Measurements from ENCODE around the gene OBSL1. TPM values are rescaled to one million over a fixed set of nuclear protein-coding genes. Genes with fewer than 3 reads are reported as not detected.

OBSL1 gene
- total RNA-seq, 2 donors from 2014 or later: 150 to 157 TPM

DNA sequence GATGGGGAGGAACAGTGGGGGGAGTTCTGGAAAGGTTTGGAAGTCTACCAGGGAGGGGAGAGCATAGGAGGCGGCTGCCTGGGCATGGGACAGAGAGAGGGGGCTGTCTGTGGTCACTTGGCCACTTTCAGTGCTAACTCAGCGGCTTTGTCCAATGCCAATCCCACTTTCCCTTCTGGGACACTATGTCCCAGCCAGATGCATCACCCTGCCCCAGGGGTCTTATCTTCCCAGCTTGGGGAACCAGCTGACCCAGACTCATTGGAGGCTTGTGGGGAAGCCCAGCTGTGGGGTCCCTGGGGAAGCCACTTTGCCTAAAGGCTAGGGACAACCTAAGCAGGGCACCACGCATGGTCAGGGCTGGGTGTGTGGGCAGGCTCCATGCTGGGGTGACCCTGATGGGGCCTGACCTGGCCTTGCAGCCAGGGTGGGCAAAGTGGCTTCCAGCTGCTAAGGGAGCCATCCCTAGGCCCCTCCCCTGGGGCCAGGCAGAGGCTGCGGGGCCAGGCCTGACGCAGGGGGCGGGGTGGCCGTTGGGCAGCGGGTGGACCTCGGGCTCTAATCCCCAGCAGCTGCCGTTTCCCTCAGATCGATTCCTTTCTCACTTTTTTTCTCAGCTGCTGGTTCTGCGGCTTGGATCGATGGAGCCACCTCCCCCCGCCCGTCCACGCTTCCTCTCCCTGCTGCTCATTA is 58.7 kb downstream of the OBSL1 start:
- TF ChIP-seq, protein P1, sequence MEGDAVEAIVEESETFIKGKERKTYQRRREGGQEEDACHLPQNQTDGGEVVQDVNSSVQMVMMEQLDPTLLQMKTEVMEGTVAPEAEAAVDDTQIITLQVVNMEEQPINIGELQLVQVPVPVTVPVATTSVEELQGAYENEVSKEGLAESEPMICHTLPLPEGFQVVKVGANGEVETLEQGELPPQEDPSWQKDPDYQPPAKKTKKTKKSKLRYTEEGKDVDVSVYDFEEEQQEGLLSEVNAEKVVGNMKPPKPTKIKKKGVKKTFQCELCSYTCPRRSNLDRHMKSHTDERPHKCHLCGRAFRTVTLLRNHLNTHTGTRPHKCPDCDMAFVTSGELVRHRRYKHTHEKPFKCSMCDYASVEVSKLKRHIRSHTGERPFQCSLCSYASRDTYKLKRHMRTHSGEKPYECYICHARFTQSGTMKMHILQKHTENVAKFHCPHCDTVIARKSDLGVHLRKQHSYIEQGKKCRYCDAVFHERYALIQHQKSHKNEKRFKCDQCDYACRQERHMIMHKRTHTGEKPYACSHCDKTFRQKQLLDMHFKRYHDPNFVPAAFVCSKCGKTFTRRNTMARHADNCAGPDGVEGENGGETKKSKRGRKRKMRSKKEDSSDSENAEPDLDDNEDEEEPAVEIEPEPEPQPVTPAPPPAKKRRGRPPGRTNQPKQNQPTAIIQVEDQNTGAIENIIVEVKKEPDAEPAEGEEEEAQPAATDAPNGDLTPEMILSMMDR (IDR thresholded peaks at IDR 0.05): no peak
- Histone ChIP-seq H3K9me3 (no peaks in the 10 kb centered on the region), H3K27me3 (no peaks in the 10 kb centered on the region), H3K4me1 (peaks cover 0 to 72% of the 10 kb centered on the region in 2 donors), H3K27ac (no peak overlapping the region), H3K4me3 (no peak overlapping the region), H3K36me3 (no peaks in the 10 kb centered on the region)
- DNase-seq (ENCODE audit: low spot score): no peak

DNA sequence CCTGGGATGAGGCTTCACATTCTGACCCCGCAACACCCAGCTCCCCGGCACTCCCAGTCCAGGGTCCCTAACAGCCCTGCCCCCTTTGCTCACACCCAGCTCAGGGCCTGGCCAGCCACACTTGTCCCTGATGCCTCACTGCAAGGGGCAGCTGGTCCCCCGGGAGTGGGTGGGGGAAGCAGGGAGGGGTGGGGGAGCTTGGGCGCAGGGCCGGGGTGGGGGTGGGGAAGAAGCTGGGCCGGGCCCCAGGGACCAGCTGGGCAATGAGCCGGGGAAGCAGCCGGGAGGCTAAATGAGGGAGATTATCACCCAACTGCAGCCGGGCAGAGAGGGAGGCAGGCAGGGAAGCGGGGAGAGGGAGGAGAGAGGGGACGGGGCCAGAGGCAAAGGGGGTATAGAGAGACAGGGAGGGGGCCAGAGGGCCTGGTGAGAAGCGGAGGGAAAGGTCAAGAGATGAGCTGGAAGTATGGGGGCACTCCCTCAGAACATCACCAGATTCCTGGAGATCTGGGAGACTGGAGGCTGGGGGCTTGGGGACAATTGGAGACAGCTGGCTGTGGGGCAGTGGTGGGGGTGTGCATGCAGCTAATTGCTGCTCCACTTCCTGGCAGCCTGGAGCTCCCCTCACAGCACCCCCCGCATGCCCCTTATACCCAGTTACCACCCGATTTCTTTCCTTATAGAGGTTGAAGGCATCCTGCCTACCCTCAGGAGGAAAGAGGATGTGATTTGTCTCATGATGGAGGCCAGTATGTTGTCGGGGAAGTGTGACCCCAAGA is 59.6 kb downstream of the OBSL1 start:
- Histone ChIP-seq H3K36me3 (peaks cover under 1% of the 10 kb centered on the region), H3K27ac (no peak overlapping the region), H3K9me3 (no peaks in the 10 kb centered on the region), H3K4me3 (no peak overlapping the region), H3K4me1 (peaks cover 0 to 79% of the 10 kb centered on the region in 2 donors), H3K27me3 (no peaks in the 10 kb centered on the region)
- no peak for DNase-seq (ENCODE audit: low spot score)
- TF ChIP-seq, protein P1 (IDR thresholded peaks at IDR 0.05): no peak

DNA sequence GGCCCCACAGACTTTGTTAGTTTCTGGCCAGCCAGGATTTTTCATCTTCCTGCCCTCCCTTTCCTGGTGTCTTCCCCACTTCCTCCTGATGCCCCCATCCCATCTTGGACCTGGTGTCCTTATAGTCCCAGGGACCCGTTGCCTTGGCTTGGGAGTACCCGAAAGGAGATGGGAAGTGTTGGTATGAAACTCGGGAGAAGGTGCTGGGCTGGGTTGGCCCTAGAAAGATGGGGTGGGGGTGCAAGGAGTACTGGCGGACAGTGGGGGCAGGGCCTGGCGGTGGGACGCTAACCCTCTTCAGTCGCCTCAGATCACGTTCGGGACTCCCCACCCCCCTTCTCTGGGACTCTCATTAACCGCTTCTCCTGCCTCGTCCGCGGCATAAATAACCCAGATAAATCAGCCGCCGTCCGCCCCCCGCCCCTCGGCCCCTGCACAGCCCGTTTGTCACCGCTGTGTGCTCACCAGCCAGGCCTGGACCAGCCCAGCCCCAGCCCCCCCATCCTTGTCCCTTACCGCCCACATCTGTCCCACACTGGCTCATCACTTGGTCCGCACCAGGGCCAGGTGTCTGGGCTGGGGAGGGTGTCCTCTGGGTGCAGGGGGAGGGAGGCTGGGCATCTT is 60.7 kb downstream of the OBSL1 start:
- Histone ChIP-seq H3K4me3 (peak overlapping the region in 1 of 2 donors; percentile 38), H3K36me3 (peaks cover 11% of the 10 kb centered on the region), H3K9me3 (no peaks in the 10 kb centered on the region), H3K27me3 (no peaks in the 10 kb centered on the region), H3K4me1 (peaks cover 0 to 79% of the 10 kb centered on the region in 2 donors), H3K27ac (no peak overlapping the region)
- DNase-seq (ENCODE audit: low spot score): no peak
- TF ChIP-seq, protein P1 (IDR thresholded peaks at IDR 0.05): no peak

DNA sequence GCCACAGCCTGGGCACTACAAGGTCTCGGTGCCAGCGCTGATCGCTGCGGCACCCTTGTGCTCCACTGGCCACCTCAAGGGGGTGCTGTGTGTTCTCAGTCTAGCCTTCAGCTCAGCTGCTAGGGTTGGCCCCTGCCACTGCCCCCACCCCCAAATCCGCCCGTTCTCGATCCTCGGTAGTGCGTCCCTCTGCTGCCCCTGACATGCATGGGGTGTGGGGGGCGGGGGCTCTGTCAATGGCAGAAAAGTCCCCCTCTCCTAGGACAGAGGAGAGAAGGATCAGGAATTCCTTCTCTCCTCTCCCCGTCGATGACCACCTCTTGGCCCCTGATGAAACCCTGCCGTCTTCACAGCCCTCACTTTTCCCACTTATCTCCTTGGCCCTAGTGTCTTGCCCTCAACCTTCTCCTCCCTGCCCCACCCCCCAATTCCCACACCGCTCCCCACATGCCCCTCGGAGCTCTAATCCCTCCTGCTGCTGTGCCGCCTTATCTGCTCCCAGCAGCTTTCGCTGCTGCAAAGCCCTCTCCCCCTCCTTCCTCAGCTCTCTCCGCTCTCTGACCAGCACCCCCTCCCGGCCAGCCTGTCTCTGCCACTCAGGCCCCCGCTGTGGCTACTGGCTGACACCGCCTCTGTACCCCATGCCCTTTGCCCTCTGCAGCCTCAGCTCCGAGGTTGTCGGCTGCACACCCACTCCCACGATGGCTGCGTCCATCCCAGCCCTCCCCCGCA is 61.4 kb downstream of the OBSL1 start:
- peak overlapping the region in 1 of 2 donors; percentile 29 for H3K27ac ChIP-seq
- TF ChIP-seq, protein P1 (IDR thresholded peaks at IDR 0.05): peak; percentile 27 to 78
- H3K9me3 ChIP-seq: no peaks in the 10 kb centered on the region
- H3K4me1 ChIP-seq: peaks cover 0 to 79% of the 10 kb centered on the region in 2 donors
- H3K36me3 ChIP-seq: peaks cover 11% of the 10 kb centered on the region
- no peak for DNase-seq (ENCODE audit: low spot score)
- H3K4me3 ChIP-seq: peak overlapping the region in 1 of 2 donors; percentile 38
- no peaks in the 10 kb centered on the region for H3K27me3 ChIP-seq

DNA sequence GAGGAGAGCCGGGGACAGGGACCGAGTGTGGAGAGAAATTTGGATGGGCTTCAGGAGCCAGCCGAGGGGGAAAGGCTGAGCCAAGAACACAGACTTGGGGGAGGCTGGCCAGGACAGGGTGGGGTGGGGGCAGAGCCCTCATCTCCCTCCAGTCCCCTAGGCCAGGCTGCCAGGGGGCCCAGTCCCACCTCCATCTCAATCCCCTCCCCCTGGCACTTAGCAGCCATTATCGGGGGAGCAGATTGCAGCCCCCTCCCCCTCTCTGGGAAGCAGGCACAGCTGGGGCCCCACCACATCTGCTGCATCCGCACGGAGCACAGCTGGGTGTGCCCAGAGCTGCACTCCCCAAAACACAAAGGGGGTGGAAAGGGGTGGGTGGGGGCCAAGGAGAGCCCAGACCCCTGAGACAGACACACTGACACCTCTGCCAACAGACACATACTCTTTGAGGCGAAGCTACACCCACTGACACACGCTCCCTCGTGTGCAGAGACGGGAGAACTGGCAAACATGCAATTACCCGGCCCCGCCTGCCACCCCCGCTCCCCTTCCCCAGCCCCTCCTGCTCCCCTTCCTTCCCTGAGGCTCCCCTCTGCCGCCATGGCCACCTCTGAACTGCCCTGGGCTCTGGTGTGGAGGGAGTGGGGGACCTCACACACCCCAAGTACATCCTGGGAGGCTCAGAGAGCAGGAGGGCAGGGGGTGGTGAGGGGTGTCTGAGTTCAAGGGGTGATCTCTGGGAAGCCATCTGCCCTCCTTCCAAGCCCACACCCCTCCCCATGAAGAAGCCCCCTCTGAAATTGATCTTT is 62.2 kb downstream of the OBSL1 start:
- TF ChIP-seq, protein P1 (IDR thresholded peaks at IDR 0.05): no peak
- no peak for DNase-seq (ENCODE audit: low spot score)
- H3K4me1 ChIP-seq: peaks cover 0 to 72% of the 10 kb centered on the region in 2 donors
- peaks cover 19% of the 10 kb centered on the region for H3K36me3 ChIP-seq
- no peaks in the 10 kb centered on the region for H3K27me3 ChIP-seq
- H3K4me3 ChIP-seq: no peak overlapping the region
- peak overlapping the region in 1 of 2 donors; percentile 29 for H3K27ac ChIP-seq
- no peaks in the 10 kb centered on the region for H3K9me3 ChIP-seq
